Esophagus muscularis mucosa (tissue), 3 donors: ENCODE measurements around the gene BHMT2.

Experiments used
- POLR2A ChIP-seq: fragments of 450-650 bp; IDR thresholded peaks from one replicate; pipeline ENCODE4 v1.6.1; 2017; ENCODE audit warnings: antibody characterized with exemption, moderate library complexity, mild to moderate bottlenecking, low read depth
- TF ChIP-seq, protein P1 (sequence below), 3 experiments: fragments of 200-600 bp in 2 of 3; fragments of 450-650 bp in 1 of 3; sonication (generic) in 2 of 3; IDR thresholded peaks; one replicate each; pipeline ENCODE4 v1.5.1; 2017 to 2019; ENCODE audit warnings: antibody characterized with exemption in 3 of 3, mild to moderate bottlenecking in 2 of 3, moderate library complexity in 1 of 3

GRCh38 chr5:79133657-79134451, 64.3 kb downstream of the BHMT2 start:
- TF ChIP-seq, protein P1, sequence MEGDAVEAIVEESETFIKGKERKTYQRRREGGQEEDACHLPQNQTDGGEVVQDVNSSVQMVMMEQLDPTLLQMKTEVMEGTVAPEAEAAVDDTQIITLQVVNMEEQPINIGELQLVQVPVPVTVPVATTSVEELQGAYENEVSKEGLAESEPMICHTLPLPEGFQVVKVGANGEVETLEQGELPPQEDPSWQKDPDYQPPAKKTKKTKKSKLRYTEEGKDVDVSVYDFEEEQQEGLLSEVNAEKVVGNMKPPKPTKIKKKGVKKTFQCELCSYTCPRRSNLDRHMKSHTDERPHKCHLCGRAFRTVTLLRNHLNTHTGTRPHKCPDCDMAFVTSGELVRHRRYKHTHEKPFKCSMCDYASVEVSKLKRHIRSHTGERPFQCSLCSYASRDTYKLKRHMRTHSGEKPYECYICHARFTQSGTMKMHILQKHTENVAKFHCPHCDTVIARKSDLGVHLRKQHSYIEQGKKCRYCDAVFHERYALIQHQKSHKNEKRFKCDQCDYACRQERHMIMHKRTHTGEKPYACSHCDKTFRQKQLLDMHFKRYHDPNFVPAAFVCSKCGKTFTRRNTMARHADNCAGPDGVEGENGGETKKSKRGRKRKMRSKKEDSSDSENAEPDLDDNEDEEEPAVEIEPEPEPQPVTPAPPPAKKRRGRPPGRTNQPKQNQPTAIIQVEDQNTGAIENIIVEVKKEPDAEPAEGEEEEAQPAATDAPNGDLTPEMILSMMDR (IDR thresholded peaks at IDR 0.05), result peak; percentile 69 to 83 (median 78)
- TF ChIP-seq POLR2A, result no peak
